HEK293T (cell line): ENCODE data around the gene ATL3.

Source experiments
- FOXM1 ChIP-seq: fragments of 450-650 bp; IDR thresholded peaks from 2 replicates; pipeline ENCODE4 v1.6.1; 2017; ENCODE audit warnings: mild to moderate bottlenecking, borderline replicate concordance
- HDGF ChIP-seq: fragments of 450-650 bp; IDR thresholded peaks from 2 replicates; pipeline ENCODE4 v1.6.1; 2017; ENCODE audit warnings: antibody characterized with exemption, borderline replicate concordance
- SUZ12 ChIP-seq: fragments of 450-650 bp; IDR thresholded peaks from 2 replicates; pipeline ENCODE4 v1.6.1; 2016; ENCODE audit warnings: mild to moderate bottlenecking
- TF ChIP-seq, protein P1 (sequence below): fragments of 450-650 bp; IDR thresholded peaks from 2 replicates; pipeline ENCODE4 v1.6.1; 2016

DNA sequence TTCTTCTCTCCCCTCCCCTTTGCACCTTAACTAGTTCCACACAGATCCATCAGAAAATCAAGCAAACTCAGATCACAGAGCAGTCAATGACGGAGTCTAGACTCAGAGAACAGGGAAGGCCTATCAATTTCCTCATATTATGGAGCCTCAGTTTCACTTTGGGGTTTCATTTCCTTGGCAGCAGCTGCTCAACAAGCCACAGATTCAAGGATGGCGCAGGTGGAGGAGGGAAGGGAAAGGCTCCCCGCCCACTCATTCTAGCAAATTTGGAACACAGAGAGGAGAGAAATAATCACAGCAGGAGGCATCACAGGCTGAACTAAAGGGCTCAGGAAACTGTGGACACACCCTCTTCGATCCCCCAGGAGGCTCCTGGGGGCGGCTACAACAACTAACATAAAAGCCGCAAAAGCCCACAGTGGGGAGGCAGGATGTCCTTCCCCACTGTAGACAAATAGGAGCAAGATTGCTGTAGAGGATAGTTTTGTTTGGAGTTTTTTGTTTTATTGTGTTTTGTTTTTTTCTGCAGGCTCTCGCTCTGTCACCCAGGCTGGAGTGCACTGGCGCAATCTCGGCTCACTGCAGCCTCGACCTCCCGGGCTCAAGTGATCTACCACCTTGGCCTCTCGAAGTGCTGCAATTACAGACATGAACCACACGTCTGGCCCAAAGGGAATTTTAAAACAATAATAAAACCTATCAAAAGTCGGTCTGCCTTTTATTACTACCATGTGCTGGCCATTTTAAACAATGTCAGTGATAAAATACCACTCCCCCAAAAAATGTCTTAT, 60.4 kb downstream of the ATL3 start:
- TF ChIP-seq, protein P1, sequence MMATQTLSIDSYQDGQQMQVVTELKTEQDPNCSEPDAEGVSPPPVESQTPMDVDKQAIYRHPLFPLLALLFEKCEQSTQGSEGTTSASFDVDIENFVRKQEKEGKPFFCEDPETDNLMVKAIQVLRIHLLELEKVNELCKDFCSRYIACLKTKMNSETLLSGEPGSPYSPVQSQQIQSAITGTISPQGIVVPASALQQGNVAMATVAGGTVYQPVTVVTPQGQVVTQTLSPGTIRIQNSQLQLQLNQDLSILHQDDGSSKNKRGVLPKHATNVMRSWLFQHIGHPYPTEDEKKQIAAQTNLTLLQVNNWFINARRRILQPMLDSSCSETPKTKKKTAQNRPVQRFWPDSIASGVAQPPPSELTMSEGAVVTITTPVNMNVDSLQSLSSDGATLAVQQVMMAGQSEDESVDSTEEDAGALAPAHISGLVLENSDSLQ: no peak
- no peak for TF ChIP-seq SUZ12
- TF ChIP-seq HDGF: no peak
- TF ChIP-seq FOXM1: no peak
